WTC11 (cell line): ENCODE results near the gene CD28. TPM values are rescaled to one million over a fixed set of nuclear protein-coding genes. Genes with fewer than 3 reads are reported as not detected.

ENCODE experiments used
- ATAC-seq: fragments of 200-7000 bp; cut with Tn5 transposase; 2 replicates; pipeline ENCODE4 v1.10.0; 2021; ENCODE audit warnings: mild to moderate bottlenecking, moderate library complexity
- CTCF ChIA-PET: fragments of 300-600 bp; sonication (Branson Sonifier 250); formaldehyde crosslinking; loops from one replicate; lab custom pipeline; 2021; ENCODE audit warnings: antibody characterized with exemption; lab: Charles Lee
- POLR2A ChIA-PET: fragments of 350-600 bp; sonication (Branson Sonifier 250); formaldehyde crosslinking; loops from one replicate; lab custom pipeline; 2021; ENCODE audit warnings: antibody characterized with exemption; lab: Charles Lee
- DNase-seq: peaks from one replicate; pipeline ENCODE4 v3.0.0; 2021; ENCODE audit warnings: low spot score
- H3K27ac Mint-ChIP-seq: 2 replicates; pipeline ENCODE4 v1.8.0; 2021; ENCODE audit warnings: mixed read lengths
- H3K27me3 Mint-ChIP-seq: 2 replicates; pipeline ENCODE4 v1.8.0; 2021; ENCODE audit warnings: low read depth, mild to moderate bottlenecking, moderate library complexity, mixed read lengths
- H3K36me3 Mint-ChIP-seq: 2 replicates; pipeline ENCODE4 v1.8.0; 2021; ENCODE audit warnings: mixed read lengths
- H3K4me1 Mint-ChIP-seq: 2 replicates; pipeline ENCODE4 v1.8.0; 2022; ENCODE audit warnings: mixed read lengths
- H3K4me3 Mint-ChIP-seq: 2 replicates; pipeline ENCODE4 v1.8.0; 2021; ENCODE audit warnings: mild to moderate bottlenecking, moderate library complexity, mixed read lengths
- H3K9me3 Mint-ChIP-seq: 2 replicates; pipeline ENCODE4 v1.8.0; 2021; ENCODE audit warnings: mixed read lengths
- ATF1 ChIP-seq: sonication (generic); formaldehyde crosslinking; IDR thresholded peaks from 2 replicates; pipeline ENCODE4 v1.8.1; 2023; ENCODE audit warnings: mild to moderate bottlenecking, moderate library complexity, missing genetic modification reagents
- ELF4 ChIP-seq: sonication (generic); formaldehyde crosslinking; IDR thresholded peaks from 2 replicates; pipeline ENCODE4 v1.8.1; 2022; ENCODE audit warnings: low read depth, mild to moderate bottlenecking, moderate library complexity, missing genetic modification reagents
- ESRRA ChIP-seq: sonication (generic); formaldehyde crosslinking; IDR thresholded peaks from 2 replicates; pipeline ENCODE4 v1.8.1; 2022; ENCODE audit warnings: mild to moderate bottlenecking, missing genetic modification reagents, borderline replicate concordance
- ETV6 ChIP-seq: sonication (generic); formaldehyde crosslinking; IDR thresholded peaks from 2 replicates; pipeline ENCODE4 v1.8.1; 2022; ENCODE audit warnings: mild to moderate bottlenecking, missing genetic modification reagents
- MYBL2 ChIP-seq: sonication (generic); formaldehyde crosslinking; IDR thresholded peaks from 2 replicates; pipeline ENCODE4 v1.8.1; 2023; ENCODE audit warnings: mild to moderate bottlenecking, moderate library complexity, missing genetic modification reagents
- RELA ChIP-seq: sonication (generic); formaldehyde crosslinking; IDR thresholded peaks from 2 replicates; pipeline ENCODE4 v1.8.1; 2022; ENCODE audit warnings: missing genetic modification reagents, mild to moderate bottlenecking, borderline replicate concordance
- TEAD4 ChIP-seq: sonication (generic); formaldehyde crosslinking; IDR thresholded peaks from 2 replicates; pipeline ENCODE4 v1.8.0; 2022; ENCODE audit warnings: mild to moderate bottlenecking, missing genetic modification reagents
- ZNF423 ChIP-seq: fragments of 250-450 bp; sonication (Bioruptor Pico); IDR thresholded peaks from 2 replicates; pipeline ENCODE4 v2.1.2; 2022; ENCODE audit warnings: mild to moderate bottlenecking, moderate library complexity
- ZNF671 ChIP-seq: fragments of 250-450 bp; sonication (Bioruptor Pico); IDR thresholded peaks from 2 replicates; pipeline ENCODE4 v1.8.0; 2021; ENCODE audit warnings: mild to moderate bottlenecking
- total RNA-seq: library from RNA; stranded (reverse); gene quantifications from 3 replicates; pipeline ENCODE4 v1.2.3, GENCODE V29; 2021
- TF ChIP-seq, protein P1 (sequence below): sonication (generic); formaldehyde crosslinking; IDR thresholded peaks from 2 replicates; pipeline ENCODE4 v1.8.1; 2023; ENCODE audit warnings: mild to moderate bottlenecking, missing genetic modification reagents, moderate library complexity
- TF ChIP-seq, protein P2 (sequence below): sonication (generic); formaldehyde crosslinking; IDR thresholded peaks from 2 replicates; pipeline ENCODE4 v1.8.0; 2022; ENCODE audit warnings: missing genetic modification reagents
- TF ChIP-seq, protein P3 (sequence below): fragments of 250-450 bp; sonication (Bioruptor Pico); IDR thresholded peaks from 2 replicates; pipeline ENCODE4 v1.8.0; 2021; ENCODE audit warnings: mild to moderate bottlenecking
- TF ChIP-seq, protein P4 (sequence below): sonication (generic); formaldehyde crosslinking; IDR thresholded peaks from 2 replicates; pipeline ENCODE4 v1.8.0; 2022; ENCODE audit warnings: mild to moderate bottlenecking, missing genetic modification reagents
- TF ChIP-seq, protein P5 (sequence below): sonication (generic); formaldehyde crosslinking; IDR thresholded peaks from 2 replicates; pipeline ENCODE4 v1.8.0; 2022; ENCODE audit warnings: mild to moderate bottlenecking, missing genetic modification reagents
- TF ChIP-seq, protein P6 (sequence below): fragments of 250-450 bp; sonication (Bioruptor Pico); IDR thresholded peaks from 2 replicates; pipeline ENCODE4 v2.1.2; 2022; ENCODE audit warnings: mild to moderate bottlenecking, moderate library complexity
- TF ChIP-seq, protein P7 (sequence below): sonication (generic); formaldehyde crosslinking; IDR thresholded peaks from 2 replicates; pipeline ENCODE4 v1.8.1; 2022; ENCODE audit warnings: mild to moderate bottlenecking, missing genetic modification reagents, moderate library complexity, borderline replicate concordance
- TF ChIP-seq, protein P8 (sequence below): sonication (generic); formaldehyde crosslinking; IDR thresholded peaks from 2 replicates; pipeline ENCODE4 v1.8.1; 2023; ENCODE audit warnings: mild to moderate bottlenecking, moderate library complexity, missing genetic modification reagents

The CD28 gene
- total RNA-seq, 1 experiment from 2014 or later: 0.11 TPM

DNA sequence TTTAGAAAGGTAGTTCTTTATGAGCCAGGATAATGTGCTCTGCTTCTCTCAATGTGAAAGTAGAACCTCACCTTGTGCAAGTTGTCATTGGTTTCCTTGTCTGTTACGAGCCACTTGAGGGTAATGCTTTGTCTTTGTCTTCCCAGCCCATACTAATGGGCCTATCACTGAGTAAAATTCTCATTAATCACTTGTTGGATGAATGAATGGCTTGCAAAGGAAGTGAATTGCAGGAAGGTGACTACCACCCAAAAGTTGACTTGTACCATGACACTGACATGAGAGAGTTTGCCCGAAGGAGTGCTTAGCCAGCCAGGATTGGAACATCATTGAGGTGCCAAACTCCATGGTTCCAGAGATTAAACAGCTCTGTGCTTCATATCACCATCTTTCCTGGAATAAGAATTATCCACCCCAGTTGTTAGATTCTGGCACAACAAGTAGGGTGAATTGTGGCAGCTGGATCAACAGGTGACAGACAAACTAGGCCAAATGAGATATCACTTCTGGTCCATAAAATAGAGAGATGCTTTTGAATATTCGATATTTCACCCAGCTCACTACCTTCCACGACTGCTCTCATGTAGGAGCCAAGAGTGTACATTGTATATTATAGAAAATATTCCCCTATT, 20.5 kb upstream of the CD28 start:
- H3K36me3 Mint-ChIP-seq: no peaks in the 10 kb centered on the region
- no peaks in the 10 kb centered on the region for H3K9me3 Mint-ChIP-seq
- no peak for DNase-seq
- H3K4me1 Mint-ChIP-seq: peaks cover 9% of the 10 kb centered on the region
- H3K4me3 Mint-ChIP-seq: no peak overlapping the region
- TF ChIP-seq TEAD4 (CRISPR knock-in tag) (no peak), MYBL2 (CRISPR knock-in tag) (no peak)
- no peak for ATAC-seq
- no peaks in the 10 kb centered on the region for H3K27me3 Mint-ChIP-seq
- H3K27ac Mint-ChIP-seq: no peak overlapping the region
- CTCF ChIA-PET: no interaction called here
- POLR2A ChIA-PET: interaction anchor here (0.6 kb wide), 1 partner anchor 246 kb away, joined by 5 read pairs; no protein-coding TSS in a partner anchor

DNA sequence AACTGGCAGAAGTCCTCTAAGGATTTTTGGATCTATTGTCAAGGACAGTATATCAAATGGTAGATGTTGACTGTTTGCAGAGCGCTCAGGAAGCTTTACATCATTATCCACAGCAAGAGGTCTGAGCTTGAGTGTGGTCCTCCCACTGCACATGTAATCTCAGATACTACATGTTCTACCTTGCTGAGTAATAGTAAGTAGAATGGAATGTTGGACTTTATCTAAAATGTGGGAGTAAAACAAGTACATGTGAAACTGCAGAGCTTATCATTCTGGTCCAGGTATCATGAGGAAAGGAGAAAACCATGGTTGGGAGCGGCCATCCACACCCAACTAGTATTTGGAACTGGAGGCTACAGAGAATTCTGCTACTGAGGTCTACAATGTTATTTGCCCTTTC, 19.3 kb upstream of the CD28 start:
- CTCF ChIA-PET: no interaction called here
- no peak overlapping the region for H3K27ac Mint-ChIP-seq
- no peak for ATAC-seq
- no peaks in the 10 kb centered on the region for H3K36me3 Mint-ChIP-seq
- no peaks in the 10 kb centered on the region for H3K9me3 Mint-ChIP-seq
- TF ChIP-seq, protein P1, sequence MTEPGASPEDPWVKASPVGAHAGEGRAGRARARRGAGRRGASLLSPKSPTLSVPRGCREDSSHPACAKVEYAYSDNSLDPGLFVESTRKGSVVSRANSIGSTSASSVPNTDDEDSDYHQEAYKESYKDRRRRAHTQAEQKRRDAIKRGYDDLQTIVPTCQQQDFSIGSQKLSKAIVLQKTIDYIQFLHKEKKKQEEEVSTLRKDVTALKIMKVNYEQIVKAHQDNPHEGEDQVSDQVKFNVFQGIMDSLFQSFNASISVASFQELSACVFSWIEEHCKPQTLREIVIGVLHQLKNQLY (CRISPR knock-in tag): no peak
- TF ChIP-seq ETV6 (CRISPR knock-in tag) (no peak), ELF4 (no peak), ZNF423 (CRISPR knock-in tag) (no peak), RELA (CRISPR knock-in tag) (no peak), ZNF671 (CRISPR knock-in tag) (no peak)
- TF ChIP-seq, protein P2, sequence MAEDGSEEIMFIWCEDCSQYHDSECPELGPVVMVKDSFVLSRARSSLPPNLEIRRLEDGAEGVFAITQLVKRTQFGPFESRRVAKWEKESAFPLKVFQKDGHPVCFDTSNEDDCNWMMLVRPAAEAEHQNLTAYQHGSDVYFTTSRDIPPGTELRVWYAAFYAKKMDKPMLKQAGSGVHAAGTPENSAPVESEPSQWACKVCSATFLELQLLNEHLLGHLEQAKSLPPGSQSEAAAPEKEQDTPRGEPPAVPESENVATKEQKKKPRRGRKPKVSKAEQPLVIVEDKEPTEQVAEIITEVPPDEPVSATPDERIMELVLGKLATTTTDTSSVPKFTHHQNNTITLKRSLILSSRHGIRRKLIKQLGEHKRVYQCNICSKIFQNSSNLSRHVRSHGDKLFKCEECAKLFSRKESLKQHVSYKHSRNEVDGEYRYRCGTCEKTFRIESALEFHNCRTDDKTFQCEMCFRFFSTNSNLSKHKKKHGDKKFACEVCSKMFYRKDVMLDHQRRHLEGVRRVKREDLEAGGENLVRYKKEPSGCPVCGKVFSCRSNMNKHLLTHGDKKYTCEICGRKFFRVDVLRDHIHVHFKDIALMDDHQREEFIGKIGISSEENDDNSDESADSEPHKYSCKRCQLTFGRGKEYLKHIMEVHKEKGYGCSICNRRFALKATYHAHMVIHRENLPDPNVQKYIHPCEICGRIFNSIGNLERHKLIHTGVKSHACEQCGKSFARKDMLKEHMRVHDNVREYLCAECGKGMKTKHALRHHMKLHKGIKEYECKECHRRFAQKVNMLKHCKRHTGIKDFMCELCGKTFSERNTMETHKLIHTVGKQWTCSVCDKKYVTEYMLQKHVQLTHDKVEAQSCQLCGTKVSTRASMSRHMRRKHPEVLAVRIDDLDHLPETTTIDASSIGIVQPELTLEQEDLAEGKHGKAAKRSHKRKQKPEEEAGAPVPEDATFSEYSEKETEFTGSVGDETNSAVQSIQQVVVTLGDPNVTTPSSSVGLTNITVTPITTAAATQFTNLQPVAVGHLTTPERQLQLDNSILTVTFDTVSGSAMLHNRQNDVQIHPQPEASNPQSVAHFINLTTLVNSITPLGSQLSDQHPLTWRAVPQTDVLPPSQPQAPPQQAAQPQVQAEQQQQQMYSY (CRISPR knock-in tag): no peak
- TF ChIP-seq, protein P3, sequence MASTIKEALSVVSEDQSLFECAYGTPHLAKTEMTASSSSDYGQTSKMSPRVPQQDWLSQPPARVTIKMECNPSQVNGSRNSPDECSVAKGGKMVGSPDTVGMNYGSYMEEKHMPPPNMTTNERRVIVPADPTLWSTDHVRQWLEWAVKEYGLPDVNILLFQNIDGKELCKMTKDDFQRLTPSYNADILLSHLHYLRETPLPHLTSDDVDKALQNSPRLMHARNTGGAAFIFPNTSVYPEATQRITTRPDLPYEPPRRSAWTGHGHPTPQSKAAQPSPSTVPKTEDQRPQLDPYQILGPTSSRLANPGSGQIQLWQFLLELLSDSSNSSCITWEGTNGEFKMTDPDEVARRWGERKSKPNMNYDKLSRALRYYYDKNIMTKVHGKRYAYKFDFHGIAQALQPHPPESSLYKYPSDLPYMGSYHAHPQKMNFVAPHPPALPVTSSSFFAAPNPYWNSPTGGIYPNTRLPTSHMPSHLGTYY (CRISPR knock-in tag): no peak
- TF ChIP-seq, protein P4, sequence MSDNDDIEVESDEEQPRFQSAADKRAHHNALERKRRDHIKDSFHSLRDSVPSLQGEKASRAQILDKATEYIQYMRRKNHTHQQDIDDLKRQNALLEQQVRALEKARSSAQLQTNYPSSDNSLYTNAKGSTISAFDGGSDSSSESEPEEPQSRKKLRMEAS (CRISPR knock-in tag): no peak
- TF ChIP-seq, protein P5, sequence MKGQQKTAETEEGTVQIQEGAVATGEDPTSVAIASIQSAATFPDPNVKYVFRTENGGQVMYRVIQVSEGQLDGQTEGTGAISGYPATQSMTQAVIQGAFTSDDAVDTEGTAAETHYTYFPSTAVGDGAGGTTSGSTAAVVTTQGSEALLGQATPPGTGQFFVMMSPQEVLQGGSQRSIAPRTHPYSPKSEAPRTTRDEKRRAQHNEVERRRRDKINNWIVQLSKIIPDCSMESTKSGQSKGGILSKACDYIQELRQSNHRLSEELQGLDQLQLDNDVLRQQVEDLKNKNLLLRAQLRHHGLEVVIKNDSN (CRISPR knock-in tag): no peak
- TF ChIP-seq, protein P6, sequence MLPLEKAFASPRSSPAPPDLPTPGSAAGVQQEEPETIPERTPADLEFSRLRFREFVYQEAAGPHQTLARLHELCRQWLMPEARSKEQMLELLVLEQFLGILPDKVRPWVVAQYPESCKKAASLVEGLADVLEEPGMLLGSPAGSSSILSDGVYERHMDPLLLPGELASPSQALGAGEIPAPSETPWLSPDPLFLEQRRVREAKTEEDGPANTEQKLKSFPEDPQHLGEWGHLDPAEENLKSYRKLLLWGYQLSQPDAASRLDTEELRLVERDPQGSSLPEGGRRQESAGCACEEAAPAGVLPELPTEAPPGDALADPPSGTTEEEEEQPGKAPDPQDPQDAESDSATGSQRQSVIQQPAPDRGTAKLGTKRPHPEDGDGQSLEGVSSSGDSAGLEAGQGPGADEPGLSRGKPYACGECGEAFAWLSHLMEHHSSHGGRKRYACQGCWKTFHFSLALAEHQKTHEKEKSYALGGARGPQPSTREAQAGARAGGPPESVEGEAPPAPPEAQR (CRISPR knock-in tag): no peak
- POLR2A ChIA-PET: no interaction called here
- DNase-seq: no peak
- no peaks in the 10 kb centered on the region for H3K27me3 Mint-ChIP-seq
- peaks cover 9% of the 10 kb centered on the region for H3K4me1 Mint-ChIP-seq
- H3K4me3 Mint-ChIP-seq: no peak overlapping the region

DNA sequence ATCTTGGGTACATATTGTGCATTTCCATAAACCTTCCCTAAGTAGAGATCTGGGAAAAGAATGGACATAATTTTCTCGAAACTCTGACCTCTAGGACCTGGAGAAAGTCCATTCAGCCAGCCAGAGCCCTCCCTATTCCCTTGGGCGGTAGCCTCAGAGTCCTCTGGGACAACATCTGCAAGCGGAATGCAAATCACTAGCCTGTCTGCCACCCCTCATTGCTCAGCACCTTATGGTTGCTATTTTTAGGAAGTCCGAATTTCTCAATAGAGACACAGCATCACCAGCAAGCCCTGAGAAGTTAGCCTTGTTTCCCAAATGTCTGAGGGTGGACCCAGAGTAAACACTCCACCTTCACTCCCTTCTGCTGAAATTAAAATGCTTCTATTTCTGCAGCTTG, 17.6 kb upstream of the CD28 start:
- ATAC-seq: peak; percentile 41; the same call in 1 of the 2 replicates
- Mint-ChIP-seq H3K27me3 (no peaks in the 10 kb centered on the region), H3K4me1 (peaks cover 9% of the 10 kb centered on the region), H3K36me3 (no peaks in the 10 kb centered on the region), H3K9me3 (no peaks in the 10 kb centered on the region), H3K27ac (no peak overlapping the region), H3K4me3 (no peak overlapping the region)
- ChIA-PET POLR2A (no interaction called here), CTCF (interaction anchor here (0.7 kb wide), 1 partner anchor 13 kb away, joined by 3 read pairs; no protein-coding TSS in a partner anchor)
- no peak for DNase-seq
- TF ChIP-seq ZNF671 (CRISPR knock-in tag): no peak
- TF ChIP-seq, protein P7, sequence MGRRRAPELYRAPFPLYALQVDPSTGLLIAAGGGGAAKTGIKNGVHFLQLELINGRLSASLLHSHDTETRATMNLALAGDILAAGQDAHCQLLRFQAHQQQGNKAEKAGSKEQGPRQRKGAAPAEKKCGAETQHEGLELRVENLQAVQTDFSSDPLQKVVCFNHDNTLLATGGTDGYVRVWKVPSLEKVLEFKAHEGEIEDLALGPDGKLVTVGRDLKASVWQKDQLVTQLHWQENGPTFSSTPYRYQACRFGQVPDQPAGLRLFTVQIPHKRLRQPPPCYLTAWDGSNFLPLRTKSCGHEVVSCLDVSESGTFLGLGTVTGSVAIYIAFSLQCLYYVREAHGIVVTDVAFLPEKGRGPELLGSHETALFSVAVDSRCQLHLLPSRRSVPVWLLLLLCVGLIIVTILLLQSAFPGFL (CRISPR knock-in tag): no peak
- no peak for TF ChIP-seq ESRRA (CRISPR knock-in tag)
- TF ChIP-seq ATF1 (CRISPR knock-in tag): no peak
- TF ChIP-seq, protein P8, sequence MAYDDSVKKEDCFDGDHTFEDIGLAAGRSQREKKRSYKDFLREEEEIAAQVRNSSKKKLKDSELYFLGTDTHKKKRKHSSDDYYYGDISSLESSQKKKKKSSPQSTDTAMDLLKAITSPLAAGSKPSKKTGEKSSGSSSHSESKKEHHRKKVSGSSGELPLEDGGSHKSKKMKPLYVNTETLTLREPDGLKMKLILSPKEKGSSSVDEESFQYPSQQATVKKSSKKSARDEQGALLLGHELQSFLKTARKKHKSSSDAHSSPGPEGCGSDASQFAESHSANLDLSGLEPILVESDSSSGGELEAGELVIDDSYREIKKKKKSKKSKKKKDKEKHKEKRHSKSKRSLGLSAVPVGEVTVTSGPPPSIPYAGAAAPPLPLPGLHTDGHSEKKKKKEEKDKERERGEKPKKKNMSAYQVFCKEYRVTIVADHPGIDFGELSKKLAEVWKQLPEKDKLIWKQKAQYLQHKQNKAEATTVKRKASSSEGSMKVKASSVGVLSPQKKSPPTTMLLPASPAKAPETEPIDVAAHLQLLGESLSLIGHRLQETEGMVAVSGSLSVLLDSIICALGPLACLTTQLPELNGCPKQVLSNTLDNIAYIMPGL (CRISPR knock-in tag): no peak
- TF ChIP-seq ELF4: no peak
